ENCODE data around the gene ALX4. TPM values are rescaled to one million over a fixed set of nuclear protein-coding genes. Genes with fewer than 3 reads are reported as not detected.

The ALX4 gene
- total RNA-seq = not detected in 2 replicates
- polyA plus RNA-seq = not detected in 2 replicates
- not detected in 2 replicates for polyA plus RNA-seq (2012)
- polyA minus RNA-seq (ENCODE audit: low replicate concordance) = not detected in 2 replicates

DNA sequence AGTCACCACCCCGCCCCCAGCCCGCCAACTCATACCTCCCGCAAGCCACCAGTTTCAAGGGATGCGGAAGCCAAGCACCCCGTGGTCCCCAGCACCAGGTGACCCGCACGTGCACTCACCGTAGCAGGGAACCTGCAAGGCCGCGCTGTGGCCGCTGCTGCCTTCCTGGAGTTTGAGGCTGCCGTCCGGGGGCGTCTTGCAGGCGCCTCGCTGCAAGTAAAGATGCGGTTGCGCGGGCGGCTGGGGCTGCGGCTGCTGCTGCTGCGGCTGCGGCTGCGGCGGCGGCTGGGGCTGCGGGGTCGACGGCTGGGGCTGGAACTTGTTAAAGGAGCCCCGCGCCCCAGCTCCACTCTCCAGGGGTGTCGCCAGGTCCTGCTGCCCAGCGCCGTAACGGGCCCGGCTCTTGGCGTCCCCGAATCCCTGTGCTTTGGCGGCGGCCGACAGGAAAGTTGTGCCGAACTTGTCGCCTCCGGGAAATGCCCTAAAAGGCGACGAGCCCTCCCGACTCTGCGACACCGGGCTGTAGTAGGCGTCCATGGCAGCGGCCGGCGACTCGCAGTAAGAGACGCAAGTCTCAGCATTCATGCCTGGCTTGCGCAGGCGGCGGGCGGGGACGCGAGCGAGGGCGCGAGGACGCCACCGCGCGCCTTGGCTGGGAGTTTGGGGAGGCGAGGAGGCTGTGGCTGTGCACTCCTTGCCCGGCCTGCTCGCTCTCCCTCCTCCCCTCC is at the start of gene ALX4:
ALX4 (minus strand) TSS at position 662 of the 728 bp plus-strand sequence; CDS start at position 585, 77 bp downstream.
- no peaks in the 10 kb centered on the region for H4K20me1 ChIP-seq (ENCODE audit: control insufficient read depth, extremely low read depth, insufficient read depth, low read length)
- H3K4me3 ChIP-seq (replicated peaks in 1 of 4; ENCODE audit: control extremely low read depth in 1 of 4, insufficient read depth in 1 of 4, low read depth in 3 of 4, low read length in 4 of 4) = peak within 1 kb of the TSS in 1 of 4 experiments; percentile 28
- no peak within 1 kb of the TSS for H3K27ac ChIP-seq (ENCODE audit: insufficient read depth, low read length)
- no peaks in the 10 kb centered on the region for H3K4me1 ChIP-seq (ENCODE audit: control insufficient read depth, extremely low read depth, insufficient read depth, low read length)
- no peaks in the 10 kb centered on the region for H3K79me2 ChIP-seq (ENCODE audit: control insufficient read depth, insufficient read depth, low read length)
- DNase-seq (ENCODE audit: low read depth in 2 of 2) = peak; percentile 17
- no peaks in the 10 kb centered on the region for H3K36me3 ChIP-seq (ENCODE audit: control insufficient read depth, insufficient read depth, low read length)
- no peak within 1 kb of the TSS for H3K9ac ChIP-seq (ENCODE audit: insufficient read depth, low read length)
- H3K4me2 ChIP-seq (ENCODE audit: extremely low read depth, insufficient read depth, low read length) = peak within 1 kb of the TSS; percentile 68
- no peak within 1 kb of the TSS for H2AFZ ChIP-seq (ENCODE audit: low read length)
- peak; percentile 94 for TF ChIP-seq EZH2 (IDR thresholded peaks at IDR 0.05; ENCODE audit: low read length, missing control alignments)
- TF ChIP-seq, protein P1, sequence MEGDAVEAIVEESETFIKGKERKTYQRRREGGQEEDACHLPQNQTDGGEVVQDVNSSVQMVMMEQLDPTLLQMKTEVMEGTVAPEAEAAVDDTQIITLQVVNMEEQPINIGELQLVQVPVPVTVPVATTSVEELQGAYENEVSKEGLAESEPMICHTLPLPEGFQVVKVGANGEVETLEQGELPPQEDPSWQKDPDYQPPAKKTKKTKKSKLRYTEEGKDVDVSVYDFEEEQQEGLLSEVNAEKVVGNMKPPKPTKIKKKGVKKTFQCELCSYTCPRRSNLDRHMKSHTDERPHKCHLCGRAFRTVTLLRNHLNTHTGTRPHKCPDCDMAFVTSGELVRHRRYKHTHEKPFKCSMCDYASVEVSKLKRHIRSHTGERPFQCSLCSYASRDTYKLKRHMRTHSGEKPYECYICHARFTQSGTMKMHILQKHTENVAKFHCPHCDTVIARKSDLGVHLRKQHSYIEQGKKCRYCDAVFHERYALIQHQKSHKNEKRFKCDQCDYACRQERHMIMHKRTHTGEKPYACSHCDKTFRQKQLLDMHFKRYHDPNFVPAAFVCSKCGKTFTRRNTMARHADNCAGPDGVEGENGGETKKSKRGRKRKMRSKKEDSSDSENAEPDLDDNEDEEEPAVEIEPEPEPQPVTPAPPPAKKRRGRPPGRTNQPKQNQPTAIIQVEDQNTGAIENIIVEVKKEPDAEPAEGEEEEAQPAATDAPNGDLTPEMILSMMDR (conservative IDR thresholded peaks at IDR 0.05 in 1 of 2, IDR thresholded peaks at IDR 0.05 in 1 of 2; ENCODE audit: low read depth in 1 of 2, low read length in 2 of 2) = no peak
- peaks cover 73% of the 10 kb centered on the region for H3K27me3 ChIP-seq (ENCODE audit: control insufficient read depth, insufficient read depth, low read length)
- no peaks in the 10 kb centered on the region for H3K9me3 ChIP-seq (ENCODE audit: control insufficient read depth, insufficient read depth, low read depth, low read length)

DNA sequence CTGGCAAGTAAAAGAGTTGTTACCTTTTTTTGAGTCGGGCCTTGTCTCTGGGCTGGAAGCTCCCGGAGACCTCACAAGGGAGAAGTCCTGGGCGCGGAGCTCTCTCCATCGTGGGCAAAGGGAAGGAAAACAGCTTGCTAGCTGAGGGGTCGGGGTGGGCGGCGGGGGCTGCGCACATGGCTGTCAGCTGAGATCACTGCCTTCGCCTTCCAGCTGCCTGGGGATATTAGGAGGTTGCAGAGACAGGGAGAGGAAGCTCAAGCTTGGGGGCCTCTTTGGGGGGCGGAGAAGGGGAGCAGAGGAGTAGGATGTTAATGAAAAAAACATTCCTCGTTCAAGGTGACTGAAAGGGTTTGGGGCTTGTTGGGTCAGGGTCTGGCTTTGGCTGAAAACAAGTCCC is 49.2 kb upstream of the ALX4 start:
- Histone ChIP-seq H4K20me1 (ENCODE audit: control insufficient read depth, extremely low read depth, insufficient read depth, low read length) (no peaks in the 10 kb centered on the region), H2AFZ (ENCODE audit: low read length) (no peak overlapping the region), H3K9me3 (ENCODE audit: control insufficient read depth, insufficient read depth, low read depth, low read length) (no peaks in the 10 kb centered on the region), H3K79me2 (ENCODE audit: control insufficient read depth, insufficient read depth, low read length) (no peaks in the 10 kb centered on the region), H3K27me3 (ENCODE audit: control insufficient read depth, insufficient read depth, low read length) (peaks cover 9% of the 10 kb centered on the region), H3K27ac (ENCODE audit: insufficient read depth, low read length) (no peak overlapping the region), H3K4me2 (ENCODE audit: extremely low read depth, insufficient read depth, low read length) (no peak overlapping the region), H3K9ac (ENCODE audit: insufficient read depth, low read length) (no peak overlapping the region), H3K4me3 (replicated peaks in 1 of 4; ENCODE audit: control extremely low read depth in 1 of 4, insufficient read depth in 1 of 4, low read depth in 3 of 4, low read length in 4 of 4) (no peak overlapping the region), H3K36me3 (ENCODE audit: control insufficient read depth, insufficient read depth, low read length) (no peaks in the 10 kb centered on the region), H3K4me1 (ENCODE audit: control insufficient read depth, extremely low read depth, insufficient read depth, low read length) (no peaks in the 10 kb centered on the region)
- DNase-seq (ENCODE audit: low read depth in 2 of 2) = no peak
- TF ChIP-seq, protein P1 (conservative IDR thresholded peaks at IDR 0.05 in 1 of 2, IDR thresholded peaks at IDR 0.05 in 1 of 2; ENCODE audit: low read depth in 1 of 2, low read length in 2 of 2) = no peak
- TF ChIP-seq EZH2 (IDR thresholded peaks at IDR 0.05; ENCODE audit: low read length, missing control alignments) = no peak

GRCh38 chr11:44358713-44359112 is 48.8 kb upstream of the ALX4 start:
- TF ChIP-seq EZH2 (IDR thresholded peaks at IDR 0.05; ENCODE audit: low read length, missing control alignments) = no peak
- TF ChIP-seq, protein P1 (conservative IDR thresholded peaks at IDR 0.05 in 1 of 2, IDR thresholded peaks at IDR 0.05 in 1 of 2; ENCODE audit: low read depth in 1 of 2, low read length in 2 of 2) = no peak

More at GRCh38 chr11:44358713-44359112, 48.8 kb upstream of the ALX4 start:
- H3K9ac ChIP-seq (ENCODE audit: insufficient read depth, low read length) = no peak overlapping the region
- no peak overlapping the region for H3K27ac ChIP-seq (ENCODE audit: insufficient read depth, low read length)
- no peaks in the 10 kb centered on the region for H3K4me1 ChIP-seq (ENCODE audit: control insufficient read depth, extremely low read depth, insufficient read depth, low read length)
- H4K20me1 ChIP-seq (ENCODE audit: control insufficient read depth, extremely low read depth, insufficient read depth, low read length) = no peaks in the 10 kb centered on the region
- H3K4me3 ChIP-seq (replicated peaks in 1 of 4; ENCODE audit: control extremely low read depth in 1 of 4, insufficient read depth in 1 of 4, low read depth in 3 of 4, low read length in 4 of 4) = no peak overlapping the region
- DNase-seq (ENCODE audit: low read depth in 2 of 2) = no peak
- H3K36me3 ChIP-seq (ENCODE audit: control insufficient read depth, insufficient read depth, low read length) = no peaks in the 10 kb centered on the region
- peaks cover 9% of the 10 kb centered on the region for H3K27me3 ChIP-seq (ENCODE audit: control insufficient read depth, insufficient read depth, low read length)
- H3K4me2 ChIP-seq (ENCODE audit: extremely low read depth, insufficient read depth, low read length) = no peak overlapping the region
- H3K9me3 ChIP-seq (ENCODE audit: control insufficient read depth, insufficient read depth, low read depth, low read length) = no peaks in the 10 kb centered on the region
- H2AFZ ChIP-seq (ENCODE audit: low read length) = no peak overlapping the region
- H3K79me2 ChIP-seq (ENCODE audit: control insufficient read depth, insufficient read depth, low read length) = no peaks in the 10 kb centered on the region
